Midbrain (tissue), 1 donor: Measurements from ENCODE around the gene COBL.

Experiments used
- DNase-seq: peaks from one replicate; lab custom pipeline; 2025; lab: John Stamatoyannopoulos, UW

Gene COBL, protein sequence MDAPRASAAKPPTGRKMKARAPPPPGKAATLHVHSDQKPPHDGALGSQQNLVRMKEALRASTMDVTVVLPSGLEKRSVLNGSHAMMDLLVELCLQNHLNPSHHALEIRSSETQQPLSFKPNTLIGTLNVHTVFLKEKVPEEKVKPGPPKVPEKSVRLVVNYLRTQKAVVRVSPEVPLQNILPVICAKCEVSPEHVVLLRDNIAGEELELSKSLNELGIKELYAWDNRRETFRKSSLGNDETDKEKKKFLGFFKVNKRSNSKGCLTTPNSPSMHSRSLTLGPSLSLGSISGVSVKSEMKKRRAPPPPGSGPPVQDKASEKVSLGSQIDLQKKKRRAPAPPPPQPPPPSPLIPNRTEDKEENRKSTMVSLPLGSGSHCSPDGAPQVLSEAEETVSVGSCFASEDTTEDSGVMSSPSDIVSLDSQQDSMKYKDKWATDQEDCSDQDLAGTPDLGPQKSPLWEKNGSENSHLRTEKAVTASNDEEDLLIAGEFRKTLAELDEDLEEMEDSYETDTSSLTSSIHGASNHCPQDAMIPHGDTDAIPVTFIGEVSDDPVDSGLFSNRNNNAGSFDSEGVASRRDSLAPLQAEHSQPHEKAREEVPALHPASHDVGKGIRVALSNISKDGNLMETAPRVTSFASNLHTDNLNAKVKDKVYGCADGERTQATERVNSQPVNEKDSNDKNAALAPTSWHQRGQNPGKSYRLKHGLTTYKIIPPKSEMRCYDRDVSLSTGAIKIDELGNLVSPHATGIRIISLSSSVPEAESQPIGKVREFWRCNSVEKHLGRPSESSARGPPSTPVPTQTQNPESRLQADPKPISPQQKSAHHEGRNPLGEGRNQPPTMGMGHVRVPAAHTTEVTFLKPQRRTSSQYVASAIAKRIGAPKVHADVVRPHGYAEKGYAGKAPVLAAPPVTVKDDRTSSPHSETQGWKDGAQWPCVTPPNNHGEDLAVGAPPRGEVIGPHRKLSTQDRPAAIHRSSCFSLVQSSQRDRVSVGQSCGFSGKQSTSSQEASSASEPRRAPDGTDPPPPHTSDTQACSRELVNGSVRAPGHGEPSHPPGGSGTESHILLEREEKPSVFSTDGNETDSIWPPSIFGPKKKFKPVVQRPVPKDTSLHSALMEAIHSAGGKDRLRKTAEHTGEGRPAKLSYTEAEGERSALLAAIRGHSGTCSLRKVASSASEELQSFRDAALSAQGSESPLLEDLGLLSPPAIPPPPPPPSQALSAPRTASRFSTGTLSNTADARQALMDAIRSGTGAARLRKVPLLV

DNA sequence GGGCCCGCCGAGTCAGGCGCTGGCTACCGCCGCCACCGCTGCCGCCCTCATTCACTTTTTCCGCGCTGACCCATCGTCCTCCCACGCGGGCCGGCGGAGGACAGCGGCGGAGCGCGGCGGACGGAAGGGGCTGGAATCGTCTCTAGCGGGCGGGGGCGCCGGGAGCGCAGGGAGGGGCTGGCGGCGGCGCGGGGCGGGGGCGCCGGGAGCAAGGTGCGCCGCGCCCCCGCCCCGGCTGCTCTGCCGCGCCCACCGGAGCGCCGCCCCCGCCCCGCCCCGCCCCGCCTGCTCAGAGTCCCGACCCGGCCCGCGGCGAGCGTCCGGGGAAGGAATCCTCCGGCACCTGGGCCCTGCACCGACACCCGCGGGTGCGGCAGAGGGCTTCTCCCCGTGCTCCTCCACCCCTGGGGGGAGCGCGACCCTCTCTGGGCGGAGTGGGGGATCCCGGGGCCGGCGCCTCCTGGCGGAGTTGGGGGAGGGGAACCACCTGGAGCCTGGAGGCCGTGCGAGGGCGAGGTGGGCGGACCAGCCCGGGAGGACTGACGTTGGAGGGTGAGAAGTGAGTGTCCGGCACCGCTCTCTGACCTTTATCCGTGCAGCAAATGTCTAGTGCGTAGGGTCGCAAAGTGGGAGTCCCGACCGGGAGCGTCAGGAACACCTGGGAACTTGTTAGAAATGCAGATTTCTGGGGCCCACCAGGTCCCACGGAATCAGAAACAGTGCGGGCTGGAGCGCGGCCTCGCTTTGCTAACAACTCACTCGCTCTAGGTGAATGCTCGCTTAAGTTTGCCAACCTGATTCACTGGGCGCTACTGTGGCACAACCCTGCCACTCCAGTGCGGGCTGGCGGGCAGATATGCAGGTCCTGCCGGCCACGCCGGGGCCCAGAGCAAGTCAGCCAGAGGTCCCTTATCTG lies at the start of gene COBL:
Gene COBL (minus strand): TSS at position 144 of the 916 bp plus-strand sequence. CDS start 176 bp downstream, outside the sequence.
- no peak for DNase-seq

- no peak for DNase-seq
These were observed 49.6 kb upstream of the COBL start for GRCh38 chr7:51366172-51366728.

DNA sequence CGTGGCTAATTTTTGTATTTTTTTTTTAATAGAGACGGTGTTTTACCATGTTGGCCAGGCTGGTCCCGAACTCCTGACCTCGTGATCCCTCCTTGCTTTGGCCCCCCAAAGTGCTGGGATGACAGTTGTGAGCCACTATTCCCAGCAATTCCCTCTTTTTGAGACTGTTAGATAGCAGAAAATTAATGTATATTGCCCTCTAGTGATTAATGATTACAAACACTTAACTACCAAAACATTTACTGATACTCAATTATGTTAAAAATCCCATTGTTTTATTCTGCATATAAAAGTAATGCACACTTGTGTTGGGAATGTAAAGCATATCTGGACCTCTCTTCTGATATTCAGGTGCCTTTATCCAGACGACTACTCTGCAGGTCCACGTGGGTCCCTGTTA lies 41.2 kb upstream of the COBL start:
- DNase-seq, result peak; percentile 11

DNA sequence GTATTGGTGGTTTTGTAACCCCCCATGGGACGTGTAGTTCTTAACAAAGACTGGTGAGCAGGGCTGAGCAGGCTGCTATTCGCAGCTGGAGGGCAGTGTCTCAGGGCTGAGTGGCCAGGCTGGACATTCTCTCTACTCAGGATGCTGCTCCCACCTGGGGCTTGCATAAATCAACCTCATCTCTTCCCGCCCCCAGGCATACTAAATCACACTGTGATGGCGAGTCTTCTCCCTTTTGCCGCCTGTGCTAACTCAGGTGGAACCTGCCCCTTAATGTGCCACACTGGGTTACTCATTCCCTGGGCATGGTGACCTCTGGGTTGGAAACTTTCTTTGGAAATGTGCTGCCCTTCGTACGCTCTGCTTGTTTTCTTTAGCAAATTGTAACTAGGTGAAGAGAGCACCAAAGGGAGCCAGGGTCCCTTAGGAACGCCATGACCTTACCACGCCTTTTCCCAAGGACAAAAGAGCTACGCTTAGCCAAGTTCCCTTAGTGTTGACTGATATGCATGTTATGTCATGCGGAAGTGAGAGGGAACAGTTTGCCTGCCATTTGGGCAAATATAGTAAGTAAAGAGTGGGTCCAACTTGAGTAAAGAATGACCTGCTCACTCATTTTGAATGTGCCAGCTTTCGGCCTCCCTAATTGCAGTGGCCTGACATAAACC lies 40.4 kb upstream of the COBL start:
- no peak for DNase-seq

GRCh38 chr7:51354897-51355296 lies 38.3 kb upstream of the COBL start:
- DNase-seq, result no peak

- no peak for DNase-seq
These were observed 37.8 kb upstream of the COBL start for GRCh38 chr7:51354434-51354833.

DNA sequence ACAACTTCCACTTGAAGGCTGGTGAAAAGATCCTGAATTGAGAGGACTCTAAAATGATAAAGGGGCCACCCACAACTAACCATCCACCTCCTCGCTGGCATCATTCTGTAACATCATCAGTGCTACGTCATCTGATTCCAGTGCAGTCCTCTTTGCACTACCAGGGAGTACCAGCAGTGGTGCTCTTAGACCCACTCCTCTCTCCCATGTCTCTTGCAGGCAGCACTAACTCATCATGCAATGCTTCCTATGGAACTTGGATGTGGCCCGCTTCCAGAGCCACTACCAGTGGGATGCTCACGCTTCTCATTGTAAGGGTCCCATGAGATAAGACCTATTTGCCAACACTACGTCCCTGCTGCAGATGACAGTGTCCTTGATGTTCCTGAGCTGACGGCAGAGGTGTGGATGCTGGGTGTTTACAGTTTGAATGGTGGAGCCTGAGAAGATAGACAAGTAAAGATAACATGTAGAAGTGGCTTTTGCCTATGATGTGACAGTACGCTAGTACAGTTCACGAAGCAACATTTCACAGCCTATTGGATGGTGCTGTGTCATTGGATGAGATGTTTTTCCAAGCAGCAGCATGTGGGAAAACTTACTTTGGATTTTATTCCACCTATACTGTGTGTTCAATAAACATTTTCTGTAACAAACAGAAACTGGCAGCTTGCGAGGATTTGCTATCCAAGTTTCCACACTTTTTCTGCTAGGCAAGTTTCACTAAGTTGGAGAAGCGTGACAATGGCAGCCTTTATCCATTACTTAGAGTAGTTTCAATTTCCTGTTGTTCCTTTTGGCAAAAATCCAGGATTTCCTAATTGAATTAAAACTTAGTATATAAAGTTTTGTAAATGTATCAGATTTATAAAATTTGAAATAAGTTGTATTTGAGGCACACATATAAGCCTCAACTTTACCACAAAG lies 35.8 kb upstream of the COBL start:
- DNase-seq, result no peak

- no peak for DNase-seq
These were observed 35.1 kb upstream of the COBL start for GRCh38 chr7:51351661-51352060.

DNA sequence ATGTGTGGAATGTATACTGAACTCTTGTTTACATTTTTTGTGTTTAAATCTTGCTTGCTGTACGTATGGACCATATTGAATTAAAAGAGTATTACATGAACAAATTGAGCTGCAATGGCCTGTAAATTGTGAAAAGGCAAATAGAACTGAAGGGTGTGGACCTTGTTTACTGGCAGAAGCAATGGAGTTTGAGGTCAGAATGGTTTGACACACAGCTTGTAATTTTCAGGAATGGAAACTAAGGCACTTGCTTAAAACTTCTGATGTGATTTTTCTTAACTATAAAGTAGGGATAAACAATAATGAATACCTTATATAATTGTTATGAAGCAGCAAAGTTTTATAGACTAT lies 33.9 kb upstream of the COBL start:
- DNase-seq, result no peak

DNA sequence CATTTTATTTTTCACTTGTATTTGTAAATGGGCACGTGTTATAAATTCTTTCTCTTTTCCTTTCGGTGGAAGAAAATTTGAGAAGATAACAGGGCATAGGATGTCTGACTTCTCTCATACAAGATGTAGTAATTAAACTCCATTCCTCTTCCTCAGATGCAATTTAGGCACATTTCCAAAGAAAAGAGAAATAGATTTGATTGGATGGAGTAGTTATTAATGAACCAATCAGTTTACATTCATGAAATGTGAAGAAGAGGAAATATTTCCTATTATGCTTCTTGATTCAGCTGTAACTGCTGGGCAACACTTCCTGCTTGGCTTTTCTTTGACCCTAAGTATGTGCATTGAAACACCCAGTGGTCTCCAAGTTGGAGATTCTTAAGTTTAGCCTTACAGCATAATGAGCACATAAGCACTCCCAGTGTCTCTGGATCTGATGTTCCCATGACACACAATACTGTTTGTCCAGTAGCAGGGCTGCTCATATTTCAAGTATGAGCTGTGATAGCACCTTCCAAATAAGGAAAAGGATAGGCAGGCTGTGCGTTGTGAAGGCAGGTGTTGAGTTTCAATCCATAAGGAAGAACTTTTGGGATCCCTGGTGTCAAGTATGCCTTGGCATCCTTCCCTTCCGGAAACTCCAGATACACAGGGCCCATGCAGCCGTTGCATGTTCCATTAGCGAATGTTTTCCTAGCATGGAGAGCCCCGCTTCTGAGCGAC lies 33.4 kb upstream of the COBL start:
- DNase-seq, result no peak

DNA sequence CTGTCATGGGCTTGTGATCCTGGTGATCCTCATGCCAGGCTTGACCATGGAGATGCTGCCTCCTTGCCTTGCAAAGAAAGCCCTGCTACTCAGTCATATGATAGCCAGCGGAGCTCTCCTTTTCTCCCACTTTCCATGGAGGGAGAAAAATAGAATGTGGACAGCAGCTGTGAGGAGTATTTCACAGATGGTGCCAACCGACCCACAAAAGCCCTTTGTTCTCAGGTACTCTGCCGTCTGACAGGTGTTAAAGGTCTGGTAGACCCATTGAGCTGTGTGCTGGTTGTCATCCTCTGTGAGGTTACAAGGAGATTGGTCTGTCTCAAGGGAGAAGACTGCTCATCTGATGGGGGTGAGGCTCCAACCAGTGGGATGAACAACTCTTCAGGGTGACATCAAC lies 29.5 kb upstream of the COBL start:
- no peak for DNase-seq

GRCh38 chr7:51344406-51345138 lies 28.0 kb upstream of the COBL start:
- DNase-seq, result no peak

- no peak for DNase-seq
These were observed 24.3 kb upstream of the COBL start for GRCh38 chr7:51340936-51341335.

DNA sequence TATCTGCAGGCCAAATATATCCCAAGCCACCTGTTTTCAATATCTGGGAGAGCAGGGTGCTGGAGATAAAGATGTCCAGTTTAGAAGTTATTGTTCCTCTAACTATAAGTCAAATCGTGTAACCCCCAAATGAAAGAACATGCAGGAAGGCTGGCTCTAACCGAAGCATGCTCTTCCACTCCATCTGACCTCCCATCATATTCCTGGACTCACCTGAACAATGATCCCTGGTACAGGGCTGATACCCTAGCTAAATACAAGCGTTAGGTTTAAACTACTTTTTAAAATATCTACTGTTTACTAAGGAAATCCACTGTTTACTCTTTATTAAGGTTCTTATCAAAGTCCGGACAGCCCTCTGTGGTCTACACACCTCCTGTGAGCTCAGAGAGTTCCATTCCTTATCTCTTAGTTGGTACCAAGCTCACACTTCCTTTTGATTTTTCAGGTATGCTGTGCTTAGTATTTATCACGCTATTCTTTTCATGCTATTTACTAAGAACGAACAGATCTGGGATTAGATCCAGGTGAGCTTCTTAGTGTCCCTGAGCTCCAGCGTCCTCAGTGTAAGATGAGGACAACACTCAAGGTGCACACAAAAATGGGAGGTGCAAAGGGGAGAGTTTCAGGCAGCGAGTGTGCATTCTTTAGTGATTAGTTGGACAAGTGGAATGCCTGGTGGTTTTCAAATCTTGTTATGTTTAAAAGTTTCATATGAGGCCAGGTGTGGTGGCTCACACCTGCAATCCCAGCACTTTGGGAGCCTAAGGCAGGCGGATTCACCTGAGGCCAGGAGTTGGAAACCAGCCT lies 23.6 kb upstream of the COBL start:
- no peak for DNase-seq

GRCh38 chr7:51335057-51335456 lies 18.4 kb upstream of the COBL start:
- DNase-seq, result no peak

DNA sequence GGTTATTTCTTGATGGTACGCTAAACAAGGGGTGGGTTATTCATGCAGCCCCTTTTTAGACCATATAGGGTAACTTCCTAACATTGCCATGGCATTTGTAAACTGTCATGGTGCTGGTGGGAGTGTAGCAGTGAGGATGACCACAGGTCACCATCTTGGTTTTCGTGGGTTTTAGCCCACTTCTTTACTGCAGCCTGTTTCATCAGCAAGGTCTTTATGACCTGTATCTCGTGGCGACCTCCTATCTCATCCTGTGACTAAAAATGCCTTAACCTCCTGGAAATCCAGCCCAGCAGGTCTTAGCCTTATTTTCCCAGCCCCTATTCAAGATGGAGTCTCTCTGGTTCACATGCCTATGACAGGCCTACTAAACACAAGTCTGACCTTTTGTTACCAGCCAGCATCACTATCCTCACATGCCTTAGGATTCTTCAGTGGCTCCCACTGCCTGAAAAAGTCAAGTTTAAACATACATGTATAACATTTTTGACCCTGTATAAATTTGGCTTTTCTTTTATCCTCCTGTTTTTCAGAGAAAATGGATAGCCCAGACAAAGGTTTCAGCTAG lies 13.2 kb upstream of the COBL start:
- DNase-seq, result no peak

- no peak for DNase-seq
These were observed 11.8 kb upstream of the COBL start for GRCh38 chr7:51328351-51328801.
